HG03378 (cell line): ENCODE data around the gene TEX29.

Source experiments
- ATAC-seq: cut with Tn5 transposase; IDR thresholded peaks from one replicate; pipeline ENCODE4 v1.9.1; 2021; ENCODE audit warnings: mild to moderate bottlenecking, moderate library complexity; ENCODE audit not compliant: unreplicated experiment

The TEX29 gene

GRCh38 chr13:111367340-111367739, 46.9 kb downstream of the TEX29 start:
- ATAC-seq: no peak

- no peak for ATAC-seq
These were observed 47.6 kb downstream of the TEX29 start for GRCh38 chr13:111368091-111368490.

GRCh38 chr13:111370147-111370546, 49.7 kb downstream of the TEX29 start:
- no peak for ATAC-seq

GRCh38 chr13:111370570-111371535, 50.4 kb downstream of the TEX29 start:
- ATAC-seq: no peak

- no peak for ATAC-seq
These were observed 51.3 kb downstream of the TEX29 start for GRCh38 chr13:111371720-111372119.

- no peak for ATAC-seq
These were observed 52.4 kb downstream of the TEX29 start for GRCh38 chr13:111372651-111373425.

- no peak for ATAC-seq
These were observed 53.0 kb downstream of the TEX29 start for GRCh38 chr13:111373486-111373885.

GRCh38 chr13:111380431-111380830, 60.0 kb downstream of the TEX29 start:
- ATAC-seq: no peak

- no peak for ATAC-seq
These were observed 62.0 kb downstream of the TEX29 start for GRCh38 chr13:111382411-111382810.

GRCh38 chr13:111382877-111383276, 62.4 kb downstream of the TEX29 start:
- no peak for ATAC-seq

- no peak for ATAC-seq
These were observed 63.4 kb downstream of the TEX29 start for GRCh38 chr13:111383591-111384440.

GRCh38 chr13:111384441-111385182, 64.2 kb downstream of the TEX29 start:
- no peak for ATAC-seq

GRCh38 chr13:111385183-111385857, 64.9 kb downstream of the TEX29 start:
- ATAC-seq: no peak

- no peak for ATAC-seq
These were observed 66.8 kb downstream of the TEX29 start for GRCh38 chr13:111387026-111387871.

GRCh38 chr13:111387945-111388600, 67.6 kb downstream of the TEX29 start:
- ATAC-seq: no peak

GRCh38 chr13:111388851-111389500, 68.5 kb downstream of the TEX29 start:
- ATAC-seq: no peak

- no peak for ATAC-seq
These were observed 69.4 kb downstream of the TEX29 start for GRCh38 chr13:111389621-111390521.
